GM12878 (cell line): ENCODE results near the gene KRAS. TPM values are rescaled to one million over a fixed set of nuclear protein-coding genes. Genes with fewer than 3 reads are reported as not detected.

Experiments used
- ATAC-seq: fragments of 200-7000 bp; cut with Tn5 transposase; 3 replicates; pipeline ENCODE4 v1.9.1; 2020; ENCODE audit warnings: mild to moderate bottlenecking, moderate library complexity
- BruUV-seq: library from RNA; stranded (reverse); fragments of 400-500 nt; replicated peaks from 2 replicates; lab custom pipeline; 2021; lab: Mats Ljungman, UMichigan
- CTCF ChIA-PET: fragments of 300-600 bp; sonication (Branson Sonifier 250); formaldehyde crosslinking; extraction: SDS; loops from one replicate; lab custom pipeline; 2021; ENCODE audit warnings: inconsistent platforms; lab: Yijun Ruan, JAX
- POLR2A ChIA-PET: fragments of 350-600 bp; formaldehyde crosslinking; extraction: SDS; loops from one replicate; lab custom pipeline; 2021; ENCODE audit warnings: inconsistent platforms; lab: Charles Lee
- RAD21 ChIA-PET: fragments of 300-600 bp; sonication (Branson Sonifier 250); formaldehyde crosslinking; loops from one replicate; lab custom pipeline; 2023; ENCODE audit warnings: antibody characterized with exemption; ENCODE audit not compliant: unreplicated experiment; lab: Charles Lee
- SMC1A ChIA-PET: fragments of 300-600 bp; sonication (Branson Sonifier 250); formaldehyde crosslinking; loops from one replicate; lab custom pipeline; 2023; ENCODE audit not compliant: unreplicated experiment, uncharacterized antibody; lab: Charles Lee
- DNase-seq: peaks from one replicate; pipeline ENCODE4 v3.0.0-alpha.2; 2011; ENCODE audit warnings: low read depth, low spot score
- FAIRE-seq: peaks from 3 replicates; lab custom pipeline; 2011; peaks lifted over from hg19 to GRCh38; lab: Jason Lieb, UNC
- H2AFZ ChIP-seq: 2 replicates; pipeline ENCODE4 v1.6.0; 2011; ENCODE audit warnings: low read depth, low read length, control low read depth; ENCODE audit not compliant: control insufficient read depth
- H3K27ac ChIP-seq: 2 replicates; pipeline ENCODE4 v1.5.1; 2011; ENCODE audit warnings: control low read depth; ENCODE audit not compliant: control insufficient read depth, insufficient read depth
- H3K27me3 ChIP-seq, 2 experiments: replicated peaks in 1 of 2; 2 replicates each; pipeline versions ENCODE4 v1.6.0 to v1.6.1; 2011; ENCODE audit warnings: low read length in 1 of 2; ENCODE audit not compliant: control insufficient read depth in 2 of 2, insufficient read depth in 2 of 2
- H3K36me3 ChIP-seq, 2 experiments: 2 replicates each; pipeline ENCODE4 v1.5.1; 2011; ENCODE audit warnings: low read length in 1 of 2; ENCODE audit not compliant: control insufficient read depth in 2 of 2, insufficient read depth in 2 of 2
- H3K4me1 ChIP-seq: 2 replicates; pipeline ENCODE4 v1.6.1; 2011; ENCODE audit warnings: mild to moderate bottlenecking, low read length, moderate library complexity, mixed read lengths; ENCODE audit not compliant: control insufficient read depth, insufficient read depth
- H3K4me2 ChIP-seq: 2 replicates; pipeline ENCODE4 v1.6.0; 2011; ENCODE audit warnings: control low read depth; ENCODE audit not compliant: control insufficient read depth, insufficient read depth
- H3K4me3 ChIP-seq: fragments of 200-600 bp; sonication (generic); 2 replicates; pipeline ENCODE4 v1.5.1; 2016
- H3K79me2 ChIP-seq: 2 replicates; pipeline ENCODE4 v1.6.0; 2011; ENCODE audit warnings: low read length; ENCODE audit not compliant: control insufficient read depth, insufficient read depth
- H3K9ac ChIP-seq: 2 replicates; pipeline ENCODE4 v1.8.0; 2011; ENCODE audit warnings: low read length, control low read depth, mixed read lengths; ENCODE audit not compliant: control insufficient read depth, insufficient read depth
- H3K9me3 ChIP-seq: replicated peaks from 3 replicates; pipeline ENCODE4 v1.5.1; 2011; ENCODE audit warnings: mild to moderate bottlenecking, low read length; ENCODE audit not compliant: control insufficient read depth, insufficient read depth
- H4K20me1 ChIP-seq: 2 replicates; pipeline ENCODE4 v1.6.0; 2011; ENCODE audit not compliant: control insufficient read depth, insufficient read depth
- SIN3A ChIP-seq: IDR thresholded peaks from 2 replicates; pipeline ENCODE4 v1.6.1; 2012; ENCODE audit warnings: low read depth, low read length, improper control_type of control experiment
- SMC3 ChIP-seq: IDR thresholded peaks from 2 replicates; pipeline ENCODE4 v1.6.1; 2011; ENCODE audit warnings: low read length, improper control_type of control experiment, borderline replicate concordance
- SPI1 ChIP-seq: IDR thresholded peaks from 2 replicates; pipeline ENCODE4 v1.6.1; 2011; ENCODE audit warnings: low read depth, mild to moderate bottlenecking, low read length, moderate library complexity, borderline replicate concordance; ENCODE audit not compliant: insufficient read depth
- WGBS: methylation state at CpG from one replicate; pipeline ENCODE4 v1.1.6; 2016; ENCODE audit warnings: low lambda C conversion rate; ENCODE audit not compliant: insufficient replicate concordance, insufficient coverage; ENCODE audit errors: missing lambda C conversion rate; 5-methylcytosine and 5-hydroxymethylcytosine counted together
- in situ Hi-C: fragments of 300-500 bp; cut with MboI; formaldehyde crosslinking; loops from 9 replicates; pipeline ENCODE4 v1.14.3; 2018; ENCODE audit warnings: mixed read lengths
- intact Hi-C: fragments of 100-400 bp; cut with micrococcal nuclease; formaldehyde crosslinking; loops from one replicate; pipeline ENCODE4 v1.14.2; 2022; ENCODE audit not compliant: unreplicated experiment
- polyA plus RNA-seq, 11 experiments: library from polyadenylated mRNA; depleted of rRNA in 4 of 11; unstranded in 6 of 11; stranded (reverse) in 5 of 11; fragments of >200 nt; fragmentation: Nextera tagmentation in 4 of 11; fragmentation: Illumina TruSeq in 1 of 11; extraction: Ambion mirVana in 4 of 11; extraction: Trizol in 1 of 11; gene quantifications; 1 replicate in 1 of 11; 2 replicates in 10 of 11; pipeline versions ENCODE4 v1.2.1 to v1.2.3, GENCODE V29; 2011 to 2016; ENCODE audit warnings: inconsistent platforms in 2 of 11, missing spikeins in 2 of 11, low read depth in 1 of 11
- total RNA-seq, 4 experiments: library from RNA; depleted of rRNA in 3 of 4; stranded (reverse); fragments of >200 nt in 3 of 4; fragmentation: Illumina TruSeq in 1 of 4; extraction: Trizol in 1 of 4; gene quantifications; 2 replicates each; pipeline versions ENCODE4 v1.2.1 to v1.2.3, GENCODE V29; 2013 to 2021
- TF ChIP-seq, protein P1 (sequence below): IDR thresholded peaks from 2 replicates; pipeline ENCODE4 v1.6.1; 2012; ENCODE audit warnings: improper control_type of control experiment, low read depth, low read length; ENCODE audit not compliant: insufficient replicate concordance

Gene KRAS
- total and polyA plus RNA-seq, 10 of the 15 experiments (the other 5 are each of a cell fraction or from before 2014, with no cell fraction given), result 3.1 to 23.8 (median 8.0) TPM

DNA sequence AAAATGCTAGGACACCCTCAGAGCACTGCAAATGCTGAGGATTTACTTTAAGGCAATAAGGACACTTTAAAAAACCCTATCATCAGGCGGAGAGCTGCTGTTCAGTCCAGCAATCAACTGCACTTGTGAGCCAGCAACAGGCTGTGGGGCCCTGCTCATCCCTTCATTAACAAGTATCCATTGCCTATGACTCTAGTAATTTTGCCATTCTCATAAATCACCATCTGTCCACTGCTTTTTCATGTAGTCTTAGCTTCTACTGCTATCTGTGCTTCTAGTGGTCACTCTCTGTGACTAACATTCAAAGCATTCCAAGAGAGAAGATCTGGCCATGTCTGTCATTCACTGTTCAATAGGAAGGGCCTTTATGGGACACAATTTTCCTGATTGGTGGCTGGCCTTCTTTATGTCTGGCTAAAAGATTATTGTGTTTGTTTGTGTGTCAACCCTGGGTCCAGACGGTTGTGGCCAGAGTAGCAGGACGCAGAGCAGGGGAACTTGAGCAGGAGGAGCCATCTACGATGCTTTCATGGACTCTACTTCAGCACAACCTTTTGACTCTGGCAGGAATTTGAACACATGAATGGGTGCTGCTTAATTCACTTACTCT, 3.6 kb upstream of the KRAS start (continued):
- TF ChIP-seq, protein P1, sequence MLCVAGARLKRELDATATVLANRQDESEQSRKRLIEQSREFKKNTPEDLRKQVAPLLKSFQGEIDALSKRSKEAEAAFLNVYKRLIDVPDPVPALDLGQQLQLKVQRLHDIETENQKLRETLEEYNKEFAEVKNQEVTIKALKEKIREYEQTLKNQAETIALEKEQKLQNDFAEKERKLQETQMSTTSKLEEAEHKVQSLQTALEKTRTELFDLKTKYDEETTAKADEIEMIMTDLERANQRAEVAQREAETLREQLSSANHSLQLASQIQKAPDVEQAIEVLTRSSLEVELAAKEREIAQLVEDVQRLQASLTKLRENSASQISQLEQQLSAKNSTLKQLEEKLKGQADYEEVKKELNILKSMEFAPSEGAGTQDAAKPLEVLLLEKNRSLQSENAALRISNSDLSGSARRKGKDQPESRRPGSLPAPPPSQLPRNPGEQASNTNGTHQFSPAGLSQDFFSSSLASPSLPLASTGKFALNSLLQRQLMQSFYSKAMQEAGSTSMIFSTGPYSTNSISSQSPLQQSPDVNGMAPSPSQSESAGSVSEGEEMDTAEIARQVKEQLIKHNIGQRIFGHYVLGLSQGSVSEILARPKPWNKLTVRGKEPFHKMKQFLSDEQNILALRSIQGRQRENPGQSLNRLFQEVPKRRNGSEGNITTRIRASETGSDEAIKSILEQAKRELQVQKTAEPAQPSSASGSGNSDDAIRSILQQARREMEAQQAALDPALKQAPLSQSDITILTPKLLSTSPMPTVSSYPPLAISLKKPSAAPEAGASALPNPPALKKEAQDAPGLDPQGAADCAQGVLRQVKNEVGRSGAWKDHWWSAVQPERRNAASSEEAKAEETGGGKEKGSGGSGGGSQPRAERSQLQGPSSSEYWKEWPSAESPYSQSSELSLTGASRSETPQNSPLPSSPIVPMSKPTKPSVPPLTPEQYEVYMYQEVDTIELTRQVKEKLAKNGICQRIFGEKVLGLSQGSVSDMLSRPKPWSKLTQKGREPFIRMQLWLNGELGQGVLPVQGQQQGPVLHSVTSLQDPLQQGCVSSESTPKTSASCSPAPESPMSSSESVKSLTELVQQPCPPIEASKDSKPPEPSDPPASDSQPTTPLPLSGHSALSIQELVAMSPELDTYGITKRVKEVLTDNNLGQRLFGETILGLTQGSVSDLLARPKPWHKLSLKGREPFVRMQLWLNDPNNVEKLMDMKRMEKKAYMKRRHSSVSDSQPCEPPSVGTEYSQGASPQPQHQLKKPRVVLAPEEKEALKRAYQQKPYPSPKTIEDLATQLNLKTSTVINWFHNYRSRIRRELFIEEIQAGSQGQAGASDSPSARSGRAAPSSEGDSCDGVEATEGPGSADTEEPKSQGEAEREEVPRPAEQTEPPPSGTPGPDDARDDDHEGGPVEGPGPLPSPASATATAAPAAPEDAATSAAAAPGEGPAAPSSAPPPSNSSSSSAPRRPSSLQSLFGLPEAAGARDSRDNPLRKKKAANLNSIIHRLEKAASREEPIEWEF, result no peak
- TF ChIP-seq SMC3, result no peak

- no peaks in the 10 kb centered on the region for H3K36me3 ChIP-seq
- RAD21 ChIA-PET, result interaction anchor here (1.7 kb wide), 1 partner anchor 131 kb away, joined by 3 read pairs; no protein-coding TSS in a partner anchor
- H3K4me2 ChIP-seq, result peak overlapping the region; percentile 74
- no peak overlapping the region for H3K9ac ChIP-seq
- SMC1A ChIA-PET, result interaction anchor here (2.1 to 2.9 kb wide), 2 partner anchors 12 to 134 kb away, joined by 5 to 12 read pairs; no protein-coding TSS in a partner anchor
- in situ Hi-C loops, result no loop called here
- no TSS peak for BruUV-seq
- no peak overlapping the region for H3K27ac ChIP-seq
- peaks cover 18% of the 10 kb centered on the region for H3K79me2 ChIP-seq
- H3K27me3 ChIP-seq, result no peaks in the 10 kb centered on the region
- H2AFZ ChIP-seq, result peak overlapping the region; percentile 61
- ATAC-seq, result no peak
- DNase-seq, result no peak
- POLR2A ChIA-PET, result interaction anchor here (0.5 kb wide), 1 partner anchor 29 kb away, joined by 4 read pairs; no protein-coding TSS in a partner anchor
- no peak for TF ChIP-seq SIN3A
- peak; percentile 62; the same call in 1 of the 2 replicates for TF ChIP-seq SPI1
- WGBS, result 27% methylated on average over 5 of the region's 5 CpGs
- peaks cover 10% of the 10 kb centered on the region for H3K4me1 ChIP-seq
- H3K9me3 ChIP-seq, result no peaks in the 10 kb centered on the region; the same call in 2 of the 3 replicates
- H3K4me3 ChIP-seq, result no peak overlapping the region
- CTCF ChIA-PET, result interaction anchor here (1.0 to 1.2 kb wide), 2 partner anchors 9 to 11 kb away, joined by 3 to 5 read pairs; no protein-coding TSS in a partner anchor
- intact Hi-C loops, result no loop called here
- FAIRE-seq, result no peak
- H4K20me1 ChIP-seq, result no peaks in the 10 kb centered on the region
Observed at GRCh38 chr12:25253371-25254068, 2.8 kb upstream of the KRAS start.
